ENCODE results near the gene CILP2.

Gene CILP2

GRCh38 chr19:19568802-19569756, 31.0 kb downstream of the CILP2 start:
- DNase-seq = peak; percentile 42

- DNase-seq = no peak
These were observed 32.5 kb downstream of the CILP2 start for GRCh38 chr19:19570571-19570970.

- DNase-seq = no peak
These were observed 33.2 kb downstream of the CILP2 start for GRCh38 chr19:19571071-19571786.

GRCh38 chr19:19575411-19575810, 37.3 kb downstream of the CILP2 start:
- no peak for DNase-seq

- no peak for DNase-seq
These were observed 40.2 kb downstream of the CILP2 start for GRCh38 chr19:19578252-19578651.

GRCh38 chr19:19579533-19580361, 41.7 kb downstream of the CILP2 start:
- DNase-seq = no peak

- no peak for DNase-seq
These were observed 42.4 kb downstream of the CILP2 start for GRCh38 chr19:19580418-19580817.

- DNase-seq = no peak
These were observed 43.3 kb downstream of the CILP2 start for GRCh38 chr19:19581391-19581790.

- DNase-seq = no peak
These were observed 44.4 kb downstream of the CILP2 start for GRCh38 chr19:19582471-19582870.

- DNase-seq = no peak
These were observed 46.3 kb downstream of the CILP2 start for GRCh38 chr19:19584356-19584755.

- DNase-seq = no peak
These were observed 49.7 kb downstream of the CILP2 start for GRCh38 chr19:19587771-19588170.

GRCh38 chr19:19588546-19588945, 50.5 kb downstream of the CILP2 start:
- DNase-seq = peak; percentile 17

- DNase-seq = peak; percentile 93
These were observed 53.2 kb downstream of the CILP2 start for GRCh38 chr19:19591133-19591825.

GRCh38 chr19:19592690-19593089, 54.6 kb downstream of the CILP2 start:
- DNase-seq = no peak

GRCh38 chr19:19594381-19594780, 56.3 kb downstream of the CILP2 start:
- DNase-seq = no peak

- DNase-seq = no peak
These were observed 57.2 kb downstream of the CILP2 start for GRCh38 chr19:19595171-19595701.
